GM18909 (cell line): ENCODE measurements around the gene SLC25A44.

ENCODE experiments used
- ATAC-seq: cut with Tn5 transposase; IDR thresholded peaks from one replicate; pipeline ENCODE4 v1.9.1; 2021; ENCODE audit warnings: mild to moderate bottlenecking; ENCODE audit not compliant: unreplicated experiment, poor library complexity

SLC25A44 gene

DNA sequence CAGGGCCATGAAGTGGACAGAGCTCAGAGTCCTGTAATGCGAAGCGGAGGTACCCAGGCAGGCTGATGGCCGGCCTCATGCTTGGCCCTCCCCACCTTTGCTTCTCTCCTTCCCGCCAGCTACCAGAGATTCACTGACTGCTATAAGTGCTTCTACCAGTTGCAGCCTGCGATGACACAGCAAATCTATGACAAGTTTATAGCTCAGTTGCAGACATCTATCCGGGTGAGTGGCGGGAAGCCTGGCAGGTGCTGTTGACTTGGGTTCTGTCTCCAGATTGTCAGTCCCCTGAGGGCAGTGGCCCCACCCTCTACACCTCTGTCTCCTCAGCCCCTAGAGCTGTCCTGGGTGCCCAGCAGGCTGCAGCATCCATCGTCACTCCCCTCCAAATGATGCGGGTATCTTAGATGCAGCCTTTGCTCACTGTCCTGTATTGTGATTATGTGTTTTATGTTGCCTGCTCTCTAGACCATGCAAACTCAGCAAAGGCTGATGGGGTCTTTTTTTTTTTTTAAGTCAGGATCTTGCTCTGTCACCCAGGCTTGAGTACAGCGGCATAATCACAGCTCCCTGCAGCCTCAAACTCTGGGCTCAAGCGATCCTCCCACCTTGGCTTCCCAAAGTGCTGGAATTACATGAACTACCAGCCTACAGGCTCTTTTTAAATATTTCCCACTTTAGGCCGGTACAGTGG, 38.4 kb downstream of the SLC25A44 start:
- ATAC-seq: no peak

DNA sequence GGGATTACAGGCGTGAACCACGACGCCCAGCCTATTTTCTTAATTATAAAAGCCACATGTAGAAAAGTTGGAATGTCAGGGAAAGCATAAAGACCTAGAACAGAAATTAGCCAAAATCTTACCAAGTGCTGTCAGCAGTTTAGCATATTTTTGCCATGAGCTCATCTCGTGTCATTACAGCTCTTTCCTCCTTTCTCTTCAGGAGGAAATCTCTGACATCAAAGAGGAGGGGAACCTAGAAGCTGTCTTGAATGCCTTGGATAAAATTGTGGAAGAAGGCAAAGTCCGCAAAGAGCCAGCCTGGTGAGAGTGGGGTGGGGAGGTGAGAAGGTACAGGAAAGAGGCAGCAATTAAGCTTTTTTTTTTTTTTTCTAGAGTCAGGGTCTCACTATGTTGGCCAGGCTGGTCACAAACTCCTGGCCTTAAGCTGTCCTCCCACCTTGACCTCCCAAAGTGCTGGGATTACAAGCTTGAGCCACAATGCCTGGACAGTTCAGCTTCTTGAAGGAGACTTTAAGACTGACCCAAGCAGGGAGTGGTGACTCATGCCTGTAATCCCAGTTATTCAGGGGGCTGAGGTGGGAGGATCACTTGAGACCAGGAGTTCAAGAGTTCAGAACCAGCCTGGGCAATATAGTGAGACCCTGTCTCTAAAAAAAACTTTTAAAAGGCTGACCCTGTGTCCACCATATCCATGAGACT, 39.7 kb downstream of the SLC25A44 start:
- no peak for ATAC-seq

DNA sequence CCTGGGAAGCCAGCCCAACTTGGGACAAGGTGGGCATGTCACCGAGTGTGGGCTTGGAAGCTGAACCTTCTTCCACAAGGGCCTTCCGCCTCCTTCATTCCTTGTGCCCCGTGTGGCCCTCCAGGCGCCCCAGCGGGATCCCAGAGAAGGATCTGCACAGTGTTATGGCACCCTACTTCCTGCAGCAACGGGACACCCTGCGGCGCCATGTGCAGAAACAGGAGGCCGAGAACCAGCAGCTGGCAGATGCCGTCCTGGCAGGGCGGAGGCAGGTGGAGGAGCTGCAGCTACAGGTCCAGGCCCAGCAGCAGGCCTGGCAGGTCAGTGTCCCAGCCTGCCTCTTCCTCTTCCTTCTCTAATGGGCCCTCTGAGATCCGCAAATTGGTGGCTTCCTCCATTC, 42.3 kb downstream of the SLC25A44 start:
- ATAC-seq: no peak

DNA sequence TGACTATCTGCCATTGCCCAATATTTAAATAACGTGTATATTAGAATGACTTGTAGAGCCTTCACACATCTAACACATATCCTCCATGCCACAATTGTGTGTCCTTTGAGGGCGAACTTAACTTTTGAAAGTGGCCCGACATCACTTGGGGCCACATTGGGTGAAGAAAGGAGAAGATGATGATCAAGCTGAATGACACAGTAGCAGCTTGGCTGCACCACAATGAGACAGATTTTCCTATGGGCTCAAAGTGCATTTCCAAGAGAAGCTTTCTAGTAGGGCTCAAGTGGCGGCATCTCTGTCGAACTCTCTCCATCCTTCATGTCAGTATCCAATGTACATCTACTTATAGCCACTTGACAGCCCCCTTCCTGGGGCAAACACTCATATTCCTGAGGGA, 44.3 kb downstream of the SLC25A44 start:
- no peak for ATAC-seq

DNA sequence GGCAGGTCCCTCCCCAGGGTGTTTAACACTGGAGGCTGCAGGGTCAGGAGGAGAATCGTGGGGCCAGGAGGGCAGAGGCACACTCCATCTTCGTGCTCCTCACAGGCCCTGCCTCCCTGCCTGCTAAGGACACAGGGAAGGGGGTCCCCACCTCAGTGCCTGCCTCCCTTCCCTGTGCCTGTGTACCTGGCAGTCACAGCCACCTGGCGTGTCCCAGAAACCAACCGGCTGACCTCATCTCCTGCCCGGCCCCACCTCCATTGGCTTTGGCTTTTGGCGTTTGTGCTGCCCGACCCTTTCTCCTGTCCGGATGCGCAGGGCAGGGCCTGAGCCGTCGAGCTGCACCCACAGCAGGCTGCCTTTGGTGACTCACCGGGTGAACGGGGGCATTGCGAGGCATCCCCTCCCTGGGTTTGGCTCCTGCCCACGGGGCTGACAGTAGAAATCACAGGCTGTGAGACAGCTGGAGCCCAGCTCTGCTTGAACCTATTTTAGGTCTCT, 47.5 kb downstream of the SLC25A44 start:
- ATAC-seq: no peak

DNA sequence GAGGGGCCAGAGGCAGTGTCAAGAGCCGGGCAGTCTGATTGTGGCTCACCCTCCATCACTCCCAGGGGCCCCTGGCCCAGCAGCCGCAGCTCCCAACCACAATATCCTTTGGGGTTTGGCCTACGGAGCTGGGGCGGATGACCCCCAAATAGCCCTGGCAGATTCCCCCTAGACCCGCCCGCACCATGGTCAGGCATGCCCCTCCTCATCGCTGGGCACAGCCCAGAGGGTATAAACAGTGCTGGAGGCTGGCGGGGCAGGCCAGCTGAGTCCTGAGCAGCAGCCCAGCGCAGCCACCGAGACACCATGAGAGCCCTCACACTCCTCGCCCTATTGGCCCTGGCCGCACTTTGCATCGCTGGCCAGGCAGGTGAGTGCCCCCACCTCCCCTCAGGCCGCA, 48.0 kb downstream of the SLC25A44 start, which contains the start of gene BGLAP:
Gene BGLAP, plus strand, starts transcription at position 259 of the 400 bp plus-strand sequence. Its CDS starts 48 bp downstream, at position 307.
- ATAC-seq: no peak

DNA sequence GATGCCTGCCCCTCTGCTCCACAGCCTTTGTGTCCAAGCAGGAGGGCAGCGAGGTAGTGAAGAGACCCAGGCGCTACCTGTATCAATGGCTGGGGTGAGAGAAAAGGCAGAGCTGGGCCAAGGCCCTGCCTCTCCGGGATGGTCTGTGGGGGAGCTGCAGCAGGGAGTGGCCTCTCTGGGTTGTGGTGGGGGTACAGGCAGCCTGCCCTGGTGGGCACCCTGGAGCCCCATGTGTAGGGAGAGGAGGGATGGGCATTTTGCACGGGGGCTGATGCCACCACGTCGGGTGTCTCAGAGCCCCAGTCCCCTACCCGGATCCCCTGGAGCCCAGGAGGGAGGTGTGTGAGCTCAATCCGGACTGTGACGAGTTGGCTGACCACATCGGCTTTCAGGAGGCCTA, 48.8 kb downstream of the SLC25A44 start:
- no peak for ATAC-seq

DNA sequence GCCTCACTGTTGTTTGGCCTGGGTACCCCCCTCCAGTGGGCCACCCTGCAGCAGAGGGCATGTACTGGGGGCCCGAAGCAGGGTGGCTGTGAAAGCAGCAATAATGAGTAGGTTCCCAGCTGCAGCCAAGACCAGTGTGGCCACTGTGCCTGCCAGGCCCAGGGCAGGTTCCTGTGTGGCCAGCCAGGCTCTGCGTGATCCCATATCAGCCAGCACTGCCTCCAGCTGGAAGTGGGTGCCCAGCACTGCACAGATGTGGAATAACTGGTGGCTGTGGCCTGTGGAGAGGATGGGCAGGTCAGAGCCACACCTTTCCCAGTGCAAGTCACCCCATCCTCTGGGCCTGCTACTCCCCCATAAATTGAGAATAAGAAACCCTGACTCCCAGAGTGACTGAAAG, 50.2 kb downstream of the SLC25A44 start:
- ATAC-seq: no peak

DNA sequence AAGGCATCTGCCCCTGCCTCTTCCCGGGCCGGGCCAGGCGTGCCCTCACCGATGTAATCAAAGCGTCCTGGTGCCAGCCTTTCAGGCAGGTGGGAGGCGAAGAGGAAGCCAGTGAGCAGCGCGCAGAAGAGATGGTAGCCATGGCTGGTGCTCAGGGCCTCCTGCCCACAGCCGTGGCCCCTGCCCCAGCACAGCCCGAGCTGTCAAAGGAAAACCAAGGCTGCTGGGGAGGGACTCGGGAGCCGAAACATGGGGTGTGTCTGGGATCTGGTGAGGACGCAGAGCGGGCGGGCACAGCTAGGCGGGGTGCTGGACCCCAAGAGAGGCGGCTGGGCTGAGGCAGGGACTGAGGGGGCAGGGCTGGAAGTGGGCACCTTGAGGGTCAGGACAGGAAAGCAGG, 50.8 kb downstream of the SLC25A44 start:
- no peak for ATAC-seq

DNA sequence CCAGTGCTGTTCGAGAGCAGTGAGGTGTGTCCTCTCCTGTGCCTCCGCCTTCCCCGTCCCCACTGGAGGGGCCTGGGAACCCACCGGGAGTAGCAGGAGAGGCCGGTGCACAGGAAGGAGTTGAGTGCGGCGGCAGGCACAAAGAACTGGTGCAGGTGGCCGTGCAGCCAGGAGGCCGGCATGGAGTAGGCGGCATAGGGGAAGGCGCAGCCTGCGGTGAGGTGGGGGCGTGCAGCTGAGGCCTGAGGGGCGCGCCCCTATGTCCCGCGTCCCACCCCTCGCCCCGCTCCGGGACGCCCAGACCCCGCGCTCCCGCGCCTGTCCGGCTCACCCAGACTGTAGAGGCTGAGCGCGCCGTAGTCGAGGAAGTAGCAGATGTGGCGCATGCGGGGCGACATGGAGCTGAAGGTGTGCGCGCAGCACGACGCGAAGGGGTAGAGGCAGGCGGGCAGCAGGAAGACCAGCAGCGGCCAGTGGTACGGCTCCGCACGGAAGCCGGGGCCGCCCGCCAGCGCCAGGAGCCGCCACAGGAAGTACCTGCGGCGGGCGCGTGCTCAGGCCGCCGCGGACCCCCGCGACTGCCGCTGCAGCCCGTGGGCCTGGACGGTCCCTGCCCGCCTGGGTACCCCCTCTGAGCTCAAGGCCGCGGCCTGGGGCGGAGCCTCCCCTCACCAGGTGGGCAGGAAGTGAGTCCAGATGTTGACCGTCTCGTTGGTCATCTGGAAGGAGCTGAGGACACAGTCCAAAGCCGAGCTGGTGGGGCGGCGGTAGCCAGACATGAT, 51.7 kb downstream of the SLC25A44 start:
- ATAC-seq: no peak

DNA sequence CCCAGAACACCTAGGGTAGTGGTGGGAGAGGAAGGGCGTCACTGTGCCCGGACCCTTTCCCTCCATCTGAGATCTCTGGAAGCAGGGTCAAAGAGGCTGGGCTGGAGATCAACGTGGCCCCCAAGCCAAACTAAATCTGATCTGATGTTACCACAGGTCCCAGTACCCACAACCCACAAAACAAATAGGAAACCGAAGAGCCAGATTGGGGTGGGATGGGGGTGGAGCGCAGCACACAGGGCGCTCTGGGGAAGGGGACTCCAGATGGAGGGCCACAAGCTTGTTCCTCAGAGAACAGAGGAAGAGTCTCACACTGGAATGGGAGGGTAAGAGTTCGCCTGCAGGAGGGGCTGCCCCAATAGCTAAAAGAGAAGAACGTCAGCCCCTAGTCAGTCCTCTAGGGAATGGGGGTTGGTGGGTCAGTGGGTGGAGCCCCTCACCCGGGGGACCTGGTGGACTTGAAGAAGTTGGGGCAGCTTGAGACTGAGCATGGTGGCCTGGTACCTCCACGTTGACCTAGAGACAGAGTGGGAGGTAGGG, 52.4 kb downstream of the SLC25A44 start:
- no peak for ATAC-seq

DNA sequence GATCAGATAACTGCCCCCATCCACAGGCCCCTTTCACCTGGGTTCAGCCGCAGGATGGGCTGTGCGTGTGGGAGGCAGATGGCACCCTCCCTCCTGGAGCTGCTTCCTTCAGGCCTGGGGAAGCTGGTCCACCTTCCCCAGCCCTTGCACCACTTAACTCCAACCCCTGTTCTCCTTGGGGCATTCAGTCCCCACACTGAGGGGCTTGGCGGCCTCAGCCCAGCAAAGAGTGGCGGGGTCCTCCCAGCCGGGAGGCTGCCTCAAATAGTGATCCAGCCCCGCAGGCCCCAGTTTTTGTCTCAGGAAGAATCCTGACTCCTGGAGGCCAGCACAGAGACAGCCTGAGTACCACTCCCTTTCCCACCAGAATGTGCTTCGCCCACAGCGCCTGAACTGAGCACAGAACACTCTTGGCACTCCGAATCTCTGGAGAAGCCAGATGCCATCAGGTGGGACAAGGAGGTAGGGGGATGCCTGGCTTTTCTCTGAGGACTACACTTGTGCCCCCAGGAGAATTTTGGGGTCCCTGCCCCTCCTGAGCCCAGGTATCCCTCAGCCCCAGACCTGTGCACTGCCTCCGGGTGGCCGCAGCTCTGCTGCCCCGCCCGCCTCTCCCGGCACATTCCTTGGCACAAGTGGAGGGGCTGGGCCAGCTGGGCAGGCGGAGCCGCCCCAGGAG, 53.0 kb downstream of the SLC25A44 start:
- ATAC-seq: no peak

DNA sequence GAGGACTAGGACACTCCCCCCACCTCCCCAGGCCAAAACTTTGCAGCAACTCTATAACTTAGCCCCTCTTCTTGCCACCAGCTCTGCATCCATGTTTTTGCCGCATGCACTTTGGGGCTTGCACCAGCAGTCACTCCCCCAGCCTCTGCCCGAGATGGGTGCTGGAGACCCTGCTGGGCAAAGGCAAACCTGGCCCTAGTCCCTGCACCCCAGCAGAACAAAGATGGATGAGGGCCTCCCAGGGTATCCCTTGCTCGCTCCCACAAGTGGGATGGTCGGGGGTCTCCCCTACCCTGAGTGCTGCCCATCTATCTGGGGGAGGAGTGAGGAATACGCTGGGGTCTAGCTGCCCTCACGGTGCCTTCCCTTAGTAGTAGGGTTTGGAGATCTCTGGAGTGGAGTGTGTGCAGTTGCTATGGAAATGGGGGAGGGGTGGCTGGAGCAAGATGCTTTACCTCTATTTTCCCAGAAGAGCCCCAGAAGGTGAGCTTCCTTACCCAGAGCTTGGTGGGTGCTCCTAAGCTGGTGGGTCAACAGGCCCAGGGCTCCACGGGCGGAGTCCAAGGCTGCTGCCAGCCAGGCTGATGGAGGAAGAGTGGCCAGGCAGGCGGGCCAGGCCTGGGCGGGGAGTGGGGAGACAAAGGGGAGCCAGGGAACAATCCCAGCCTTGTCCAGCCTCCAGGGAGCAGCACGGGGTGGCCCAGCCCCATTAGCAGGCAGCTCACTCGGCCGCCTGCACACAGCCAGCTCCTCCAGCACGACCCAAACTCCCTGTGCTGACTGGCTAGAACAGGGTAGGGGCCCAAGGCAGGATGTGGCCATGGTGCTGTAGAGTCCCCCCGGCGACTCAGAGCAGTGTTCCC, 53.8 kb downstream of the SLC25A44 start, which contains the start of gene PAQR6:
Gene PAQR6, minus strand, starts transcription at position 597 of the 863 bp plus-strand sequence. CDS start 1,325 bp downstream, outside the sequence.
- ATAC-seq: no peak

DNA sequence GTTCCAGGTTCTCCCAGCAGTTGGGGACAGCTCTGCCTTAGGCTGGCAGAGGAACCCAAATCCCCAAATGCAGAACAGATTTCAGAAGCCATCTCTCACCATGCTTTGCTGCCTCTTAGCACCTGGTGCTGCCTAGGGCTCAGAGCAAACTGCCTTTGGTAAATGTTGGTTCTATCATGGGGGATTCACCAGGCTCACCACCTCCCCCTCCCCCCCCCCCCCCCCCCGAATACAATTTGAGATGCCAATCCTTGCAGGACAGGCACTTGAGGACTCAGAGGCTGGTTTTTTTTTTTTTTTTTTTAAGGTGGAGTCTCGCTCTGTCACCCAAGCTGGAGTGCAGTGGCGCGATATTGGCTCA, 54.4 kb downstream of the SLC25A44 start:
- ATAC-seq: no peak

DNA sequence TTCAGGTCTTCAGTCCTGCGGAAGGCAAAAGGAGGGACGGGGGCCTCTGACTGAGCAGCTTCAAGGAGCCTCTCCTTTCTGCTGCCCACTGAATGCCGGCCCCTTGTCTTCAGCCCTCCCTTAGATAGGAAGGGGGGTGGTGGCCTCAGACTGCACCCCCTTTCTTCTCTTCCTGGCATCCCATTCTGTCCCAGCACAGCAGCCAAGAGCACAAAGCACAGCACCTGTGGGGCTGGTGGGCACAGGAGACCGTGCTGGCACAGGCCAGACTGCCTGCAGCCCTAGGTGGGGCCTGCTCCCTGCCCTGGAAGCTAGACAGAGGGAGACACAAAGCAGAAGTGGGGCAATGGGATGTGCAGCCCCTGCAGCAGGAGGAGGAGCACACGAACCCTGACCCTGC, 55.7 kb downstream of the SLC25A44 start:
- ATAC-seq: no peak

DNA sequence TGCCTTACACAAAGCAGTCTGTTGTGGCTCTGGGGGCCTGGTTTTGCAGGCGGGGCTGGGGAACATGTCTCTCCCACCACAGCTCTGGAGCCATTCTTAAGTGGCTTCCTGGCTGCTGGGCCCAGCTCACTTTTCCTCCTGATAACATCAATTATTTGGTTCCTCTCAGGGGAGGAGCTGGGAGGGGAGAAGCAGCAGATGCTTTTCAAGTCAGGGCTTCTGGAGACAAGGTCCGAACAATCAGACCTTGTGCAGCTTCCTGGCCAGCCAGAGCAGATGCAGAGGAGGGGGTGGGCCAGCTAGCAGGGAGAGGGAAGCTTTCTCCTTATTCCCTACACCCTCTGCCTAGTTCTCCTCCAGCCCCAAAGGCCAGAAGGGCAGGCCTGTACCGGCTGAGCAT, 57.6 kb downstream of the SLC25A44 start:
- no peak for ATAC-seq

DNA sequence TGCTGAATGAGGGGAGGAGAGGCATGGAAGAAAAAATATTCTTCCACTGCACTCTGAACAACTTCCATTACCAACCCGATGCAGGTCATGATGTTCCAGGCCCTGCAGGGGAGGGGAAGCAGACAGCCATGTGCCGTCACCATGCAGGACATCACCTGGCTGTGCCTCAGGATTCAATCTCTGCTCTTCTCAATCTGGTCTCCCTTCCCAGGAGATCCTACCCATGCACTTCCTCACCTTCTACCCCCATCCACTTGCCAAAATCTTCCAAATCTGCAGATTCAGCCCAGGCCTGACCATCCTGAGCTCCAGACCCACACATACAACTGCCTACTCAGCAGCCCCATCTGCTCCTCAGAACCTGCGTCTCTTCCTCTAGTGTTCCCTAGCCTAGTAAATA, 59.7 kb downstream of the SLC25A44 start:
- ATAC-seq: no peak

DNA sequence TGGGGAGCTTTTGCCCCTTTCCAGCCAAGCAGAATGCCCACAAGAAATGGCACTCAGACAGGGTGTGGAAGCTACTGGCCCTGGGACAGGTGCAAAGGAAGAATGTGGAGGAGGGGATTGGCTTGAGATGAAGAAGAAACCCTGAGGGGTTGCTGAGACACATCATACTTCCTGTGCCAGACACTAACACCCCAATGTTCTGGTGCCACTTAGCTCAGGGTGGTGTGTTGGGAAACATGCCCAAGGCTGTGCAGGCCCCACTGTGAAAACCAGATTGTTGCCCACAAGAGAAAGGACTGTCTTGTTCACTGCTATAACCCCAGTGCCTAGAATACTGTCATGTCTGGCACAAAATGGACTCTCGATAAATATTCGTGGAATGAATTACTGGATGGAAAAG, 63.8 kb downstream of the SLC25A44 start:
- ATAC-seq: no peak

DNA sequence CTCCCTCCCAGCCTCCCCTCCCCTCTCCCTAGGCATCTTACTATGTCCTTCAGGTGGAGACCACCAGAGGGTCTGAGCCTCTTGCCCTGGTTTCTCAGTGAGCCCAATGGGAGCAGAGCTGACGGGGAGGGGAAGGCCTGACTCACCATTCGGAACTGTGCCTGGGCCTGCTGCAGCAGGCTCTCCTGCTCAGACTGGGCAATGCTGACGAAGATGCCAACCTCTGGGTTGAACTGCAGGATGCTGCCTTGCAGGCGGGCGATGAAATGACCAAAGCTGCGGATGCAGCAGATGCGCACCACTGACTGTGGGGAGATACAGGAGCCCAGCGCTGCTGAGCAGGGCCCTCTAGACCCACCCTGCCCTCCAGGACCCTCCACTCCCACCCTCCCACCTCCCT, 65.0 kb downstream of the SLC25A44 start:
- ATAC-seq: no peak
